Measurements from ENCODE around the gene MTERF2.
"Not testable (repeated sequence)": the region's sequence is repeated elsewhere in the genome, so short reads cannot be mapped to it uniquely, and the experiment has no call there.

MTERF2 gene

GRCh38 chr12:106986625-106987389 lies at the start of gene MTERF2:
MTERF2 (minus strand) TSS chr12:106987146; CDS start chr12:106978714, 8,432 bp downstream.
- DNase-seq (ENCODE audit: low read depth in 3 of 3), result peak; percentile 62 to 77 (median 65)

GRCh38 chr12:107035733-107036132 lies 48.8 kb upstream of the MTERF2 start:
- no peak for DNase-seq (ENCODE audit: low read depth in 3 of 3)

- no peak for DNase-seq (ENCODE audit: low read depth in 3 of 3)
Measured at GRCh38 chr12:107033758-107034739, 47.1 kb upstream of the MTERF2 start.

- DNase-seq (ENCODE audit: low read depth in 3 of 3), result no peak
Measured at GRCh38 chr12:107032266-107032665, 45.3 kb upstream of the MTERF2 start.

GRCh38 chr12:107031061-107031460 lies 44.1 kb upstream of the MTERF2 start:
- DNase-seq (ENCODE audit: low read depth in 3 of 3), result no peak

- DNase-seq (ENCODE audit: low read depth in 3 of 3), result no peak
Measured at GRCh38 chr12:107029081-107029480, 42.1 kb upstream of the MTERF2 start.

GRCh38 chr12:107027636-107028053 lies 40.7 kb upstream of the MTERF2 start:
- no peak for DNase-seq (ENCODE audit: low read depth in 3 of 3)

GRCh38 chr12:107026806-107027635 lies 40.1 kb upstream of the MTERF2 start:
- no peak for DNase-seq (ENCODE audit: low read depth in 3 of 3)

- not testable (repeated sequence) for DNase-seq (ENCODE audit: low read depth in 3 of 3)
Measured at GRCh38 chr12:107026356-107026755, 39.4 kb upstream of the MTERF2 start.

- DNase-seq (ENCODE audit: low read depth in 3 of 3), result no peak
Measured at GRCh38 chr12:107025671-107026070, 38.7 kb upstream of the MTERF2 start.

GRCh38 chr12:107019546-107019945 lies 32.6 kb upstream of the MTERF2 start:
- no peak for DNase-seq (ENCODE audit: low read depth in 3 of 3)

- no peak for DNase-seq (ENCODE audit: low read depth in 3 of 3)
Measured at GRCh38 chr12:107017042-107017441, 30.1 kb upstream of the MTERF2 start.

- no peak for DNase-seq (ENCODE audit: low read depth in 3 of 3)
Measured at GRCh38 chr12:107014055-107014454, 27.1 kb upstream of the MTERF2 start.

GRCh38 chr12:107012736-107013425 lies 25.9 kb upstream of the MTERF2 start:
- DNase-seq (ENCODE audit: low read depth in 3 of 3), result no peak

GRCh38 chr12:107011519-107011918 lies 24.6 kb upstream of the MTERF2 start:
- DNase-seq (ENCODE audit: low read depth in 3 of 3), result no peak

GRCh38 chr12:107007411-107007810 lies 20.5 kb upstream of the MTERF2 start:
- DNase-seq (ENCODE audit: low read depth in 3 of 3), result no peak

GRCh38 chr12:107002665-107003064 lies 15.7 kb upstream of the MTERF2 start:
- DNase-seq (ENCODE audit: low read depth in 3 of 3), result not testable (repeated sequence)

- no peak for DNase-seq (ENCODE audit: low read depth in 3 of 3)
Measured at GRCh38 chr12:106999446-106999845, 12.5 kb upstream of the MTERF2 start.

- no peak for DNase-seq (ENCODE audit: low read depth in 3 of 3)
Measured at GRCh38 chr12:106997916-106998315, 11.0 kb upstream of the MTERF2 start.

- not testable (repeated sequence) for DNase-seq (ENCODE audit: low read depth in 3 of 3)
Measured at GRCh38 chr12:106996102-106996501, 9.2 kb upstream of the MTERF2 start.

All from stimulated activated CD4-positive, alpha-beta T cell treated with anti-CD3 and anti-CD28 coated beads, TNF-alpha, amount 100 ng/mL, for 48 hours (primary cell).